NCI-H446 (cell line): ENCODE results near the gene DHODH.
"Not testable (repeated sequence)": the region's sequence is repeated elsewhere in the genome, so short reads cannot be mapped to it uniquely, and the experiment has no call there.

Experiments used
- DNase-seq, 2 experiments: peaks; one replicate each; lab custom pipeline; 2025; lab: John Stamatoyannopoulos, UW

Gene DHODH

GRCh38 chr16:72008424-72009216, at the start of gene DHODH:
Gene DHODH, plus strand, starts transcription at chr16:72008744. Its CDS starts 21 bp downstream, at chr16:72008765.
- DNase-seq, result peak; percentile 88 to 94

GRCh38 chr16:71961066-71962039, 47.2 kb upstream of the DHODH start:
- DNase-seq, result peak; percentile 33 to 76

GRCh38 chr16:71963125-71963875, 45.2 kb upstream of the DHODH start:
- DNase-seq, result no peak

- no peak for DNase-seq
Measured at GRCh38 chr16:71965223-71965622, 43.3 kb upstream of the DHODH start.

DNA sequence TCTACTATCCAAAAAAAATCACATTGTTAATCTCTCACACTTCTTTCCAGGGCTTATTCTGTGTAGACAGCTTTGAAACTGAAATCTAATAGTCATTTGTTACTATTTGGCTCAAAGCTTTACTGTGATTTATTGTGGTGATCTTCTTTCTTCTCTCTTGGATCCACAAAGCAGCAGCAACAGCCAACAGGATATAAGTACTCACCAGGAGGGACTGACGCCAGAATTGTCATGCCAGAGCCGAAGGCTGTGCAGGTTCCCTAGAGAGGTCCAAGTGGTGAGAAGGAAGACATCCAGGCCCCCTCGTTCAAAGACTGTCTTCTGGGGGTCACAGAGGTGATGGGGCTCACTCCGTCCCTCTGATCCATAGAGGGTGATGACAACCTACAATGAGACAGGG, 41.6 kb upstream of the DHODH start:
- no peak for DNase-seq

DNA sequence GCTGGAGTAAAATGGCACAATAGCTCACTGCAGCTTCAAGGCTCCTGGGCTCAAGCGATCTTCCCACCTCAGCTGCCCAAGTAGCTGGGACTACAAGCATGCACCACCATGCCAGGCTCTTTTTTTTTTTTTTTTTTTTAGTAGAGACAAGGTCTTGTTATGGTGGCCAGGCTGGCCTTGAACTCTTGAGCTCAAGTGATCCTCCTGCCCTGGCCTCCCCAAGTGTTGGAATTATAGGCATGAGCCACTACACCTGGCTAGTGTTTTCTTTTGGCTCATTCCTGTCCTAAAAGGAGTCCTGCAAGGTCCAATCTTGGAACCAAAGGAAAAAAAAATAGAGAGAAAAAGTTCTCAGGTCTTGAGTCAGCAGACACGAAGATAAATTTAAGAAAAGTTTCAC, 39.2 kb upstream of the DHODH start:
- DNase-seq, result no peak

DNA sequence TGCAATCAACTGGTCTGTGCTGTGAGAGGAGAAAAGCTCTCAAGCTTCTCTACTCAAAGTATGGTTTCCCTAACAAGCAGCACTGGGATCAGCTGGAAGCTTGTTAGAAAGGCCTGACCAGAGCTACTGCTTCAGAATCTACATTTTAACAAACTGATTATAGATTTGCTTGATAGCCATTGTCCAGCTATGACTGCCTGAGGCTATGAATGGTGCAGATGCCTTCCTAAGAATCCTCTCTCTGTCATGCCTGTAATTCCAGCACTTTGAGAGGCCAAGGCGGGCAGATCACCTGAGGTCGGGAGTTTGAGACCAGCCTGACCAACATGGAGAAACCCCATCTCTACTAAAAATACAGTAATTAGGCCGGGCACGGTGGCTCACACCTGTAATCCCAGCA, 37.0 kb upstream of the DHODH start:
- DNase-seq, result no peak

- no peak for DNase-seq
Measured at GRCh38 chr16:71972356-71972755, 36.2 kb upstream of the DHODH start.

- no peak for DNase-seq
Measured at GRCh38 chr16:71973001-71973400, 35.5 kb upstream of the DHODH start.

DNA sequence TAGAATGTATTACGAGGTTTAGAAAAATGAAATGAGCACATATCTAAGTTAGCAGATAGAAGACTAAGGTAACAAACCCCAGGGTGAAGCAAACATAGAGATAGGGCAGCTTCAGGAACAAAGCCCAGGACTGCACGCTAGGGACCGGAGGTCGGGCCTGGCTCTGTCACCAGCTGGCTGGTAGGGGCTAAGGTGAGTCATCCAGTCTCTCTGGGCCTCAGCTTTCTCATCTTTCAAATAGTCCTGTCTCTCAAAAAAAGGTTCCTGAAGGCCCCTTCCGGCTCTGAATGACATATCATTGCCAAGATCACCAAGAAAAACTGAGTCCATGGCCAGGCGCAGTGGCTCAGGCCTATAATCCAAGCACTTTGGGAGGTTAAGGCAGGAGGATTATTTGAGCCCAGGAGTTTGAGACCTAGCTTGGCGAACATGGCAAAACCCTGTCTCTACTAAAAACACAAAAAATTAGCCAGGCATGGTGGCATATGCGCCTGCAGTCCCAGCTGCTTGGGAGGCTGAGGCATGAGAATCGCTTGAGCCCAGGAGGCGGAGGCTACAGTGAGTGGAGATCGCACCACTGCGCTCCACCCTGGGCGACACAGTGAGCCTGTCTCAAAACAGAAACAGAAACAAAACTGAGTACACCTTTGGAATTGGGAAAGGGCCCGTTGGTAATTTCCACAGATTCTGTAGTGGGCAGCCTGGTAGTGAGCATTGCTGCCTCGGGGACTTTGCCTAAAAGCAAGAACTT, 34.3 kb upstream of the DHODH start:
- no peak for DNase-seq

DNA sequence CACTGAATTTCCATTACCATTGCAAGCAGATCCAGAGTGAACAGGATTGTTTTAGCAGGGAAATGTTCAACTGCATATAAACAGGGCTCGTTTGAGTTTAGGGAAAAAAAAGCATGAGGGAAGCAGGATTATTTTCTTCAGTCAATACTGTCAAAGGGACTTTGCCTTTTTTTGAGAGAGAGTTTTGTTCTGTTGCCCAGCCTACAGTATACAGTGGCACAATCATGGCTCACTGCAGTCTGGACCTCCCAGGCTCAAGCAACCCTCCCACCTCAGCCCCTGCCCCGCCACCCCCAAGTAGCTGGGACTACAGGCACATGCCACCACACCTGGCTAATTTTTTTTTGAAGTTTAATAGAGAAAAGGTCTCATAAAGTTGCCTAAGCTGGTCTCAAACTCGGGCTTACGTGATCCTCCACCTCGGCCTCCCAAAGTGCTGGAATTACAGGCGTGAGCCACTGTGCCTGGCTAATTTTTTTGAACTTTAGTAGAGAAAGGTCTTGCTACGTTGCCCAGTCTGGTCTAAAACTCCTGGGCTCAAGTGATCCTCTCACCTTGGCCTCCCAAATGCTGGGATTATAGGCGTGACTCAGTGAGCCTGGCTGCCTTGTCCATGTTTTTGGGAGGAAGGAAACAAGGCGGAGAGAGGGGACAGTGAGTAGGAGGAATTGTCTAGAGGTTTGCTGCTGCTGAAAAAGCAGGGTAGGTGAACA, 23.1 kb upstream of the DHODH start:
- DNase-seq, result no peak

- DNase-seq, result no peak
Measured at GRCh38 chr16:71986131-71986530, 22.4 kb upstream of the DHODH start.

- no peak for DNase-seq
Measured at GRCh38 chr16:71995038-71995437, 13.5 kb upstream of the DHODH start.

- not testable (repeated sequence) for DNase-seq
Measured at GRCh38 chr16:71997578-71997977, 11.0 kb upstream of the DHODH start.

DNA sequence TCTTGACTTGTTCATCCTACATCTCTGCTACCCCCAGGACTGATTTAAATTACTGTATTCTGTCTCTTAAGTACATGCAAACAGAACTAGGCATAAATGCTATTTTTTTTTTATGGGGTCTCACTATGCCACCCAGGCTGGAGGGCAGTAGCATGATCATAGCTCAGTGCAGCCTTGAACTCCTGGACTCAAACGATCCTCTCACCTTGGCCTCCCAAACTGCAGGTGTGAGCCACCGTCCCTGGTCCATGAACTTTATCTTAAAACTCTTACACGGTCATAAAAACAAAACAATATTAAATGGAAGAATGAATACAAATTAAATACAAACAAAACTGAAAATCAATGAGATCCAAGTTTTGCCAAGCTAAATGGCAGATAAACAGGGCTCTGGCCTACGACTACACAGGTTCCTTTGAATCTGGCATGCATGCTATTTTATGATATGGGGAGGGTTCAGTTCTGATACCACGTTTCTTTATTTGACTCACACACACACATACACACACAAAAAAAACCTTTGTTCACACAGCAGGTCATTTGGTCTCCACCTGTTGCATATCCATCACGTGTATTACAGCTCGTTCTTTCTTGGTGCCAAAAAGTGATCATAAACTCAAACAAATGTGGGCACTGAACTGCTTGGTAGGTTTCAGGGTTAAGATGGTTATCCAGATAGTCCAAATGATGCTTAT, 7.2 kb upstream of the DHODH start:
- DNase-seq, result no peak

DNA sequence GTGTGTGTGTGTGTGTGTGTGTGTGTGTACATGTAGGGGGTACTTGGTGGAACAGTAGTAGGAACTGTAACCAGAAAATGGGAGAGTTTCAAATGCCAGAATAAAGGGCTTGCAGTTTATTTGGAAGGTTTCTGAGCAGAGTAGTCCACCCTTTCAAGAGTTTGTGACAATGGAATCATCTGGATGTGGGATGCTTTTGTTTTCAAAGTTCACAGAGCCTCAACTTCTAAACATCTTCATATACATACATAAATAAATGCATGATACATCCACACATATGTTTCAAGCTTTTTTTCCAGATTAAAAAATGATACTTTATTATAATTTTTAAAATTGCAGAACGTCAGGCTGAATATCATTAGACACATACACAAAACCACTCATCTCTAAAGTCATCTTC, 5.9 kb upstream of the DHODH start:
- no peak for DNase-seq

DNA sequence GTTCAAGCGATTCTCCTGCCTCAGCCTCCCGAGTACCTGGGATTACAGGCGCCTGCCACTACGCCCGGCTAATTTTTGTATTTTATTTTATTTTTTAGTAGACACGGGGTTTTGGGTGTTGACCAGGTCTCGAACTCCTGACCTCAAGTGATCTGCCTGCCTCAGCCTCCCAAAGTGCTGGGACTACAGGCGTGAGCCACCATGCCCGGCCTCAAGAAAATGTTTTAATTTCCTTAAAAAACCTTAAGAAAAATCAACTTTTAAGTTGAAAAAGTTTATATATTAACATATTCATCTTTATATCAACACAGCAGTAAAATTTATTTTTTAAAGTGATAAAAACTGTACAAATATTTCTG, 500 bp upstream of the DHODH start:
- not testable (repeated sequence) for DNase-seq

DNA sequence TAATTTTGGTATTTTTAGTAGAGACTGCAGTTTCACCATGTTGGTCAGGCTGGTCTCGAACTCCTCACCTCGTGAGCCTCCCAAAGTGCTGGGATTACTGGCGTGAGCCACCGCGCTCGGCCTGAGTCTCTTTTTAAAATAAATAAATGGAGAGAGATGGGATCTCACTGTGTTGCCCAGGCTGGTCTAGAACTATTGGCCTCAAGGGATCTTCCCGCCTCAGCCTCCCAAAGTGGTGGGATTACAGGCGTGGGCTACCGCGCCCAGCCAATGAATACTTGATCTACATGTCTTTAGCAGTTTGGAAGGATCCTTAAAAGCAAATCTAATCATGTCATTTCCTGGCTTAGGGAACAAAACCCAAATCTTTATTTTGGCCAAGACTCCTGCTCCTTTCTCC, 1.2 kb downstream of the DHODH start:
- no peak for DNase-seq

GRCh38 chr16:72012607-72013006, 4.1 kb downstream of the DHODH start:
- DNase-seq, result no peak

DNA sequence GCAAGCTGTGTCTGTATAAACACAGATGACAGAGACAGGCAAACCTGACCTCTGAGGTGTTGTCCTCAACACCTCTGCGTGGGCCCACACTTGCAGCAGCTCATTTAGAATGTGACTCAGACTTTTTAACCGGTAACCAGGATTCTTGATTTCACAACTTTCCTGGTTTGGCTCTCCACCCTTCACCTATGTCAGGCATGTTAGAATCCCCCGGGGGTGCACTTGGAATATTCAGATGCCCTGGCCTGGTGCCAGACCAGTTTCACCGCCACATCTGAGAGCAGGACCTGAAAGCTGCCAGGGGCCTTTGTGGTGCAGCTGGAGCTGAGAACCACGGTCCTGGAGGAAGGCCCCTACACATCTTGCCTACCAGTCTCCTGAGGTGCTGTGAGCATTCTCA, 4.8 kb downstream of the DHODH start:
- no peak for DNase-seq
